ENCODE results near the gene SEC14L6.
"Not testable (repeated sequence)": the region's sequence is repeated elsewhere in the genome, so short reads cannot be mapped to it uniquely, and the experiment has no call there.

GRCh38 chr22:30567277-30567676 is 20.7 kb upstream of the SEC14L6 start:
- TF ChIP-seq, protein P1, sequence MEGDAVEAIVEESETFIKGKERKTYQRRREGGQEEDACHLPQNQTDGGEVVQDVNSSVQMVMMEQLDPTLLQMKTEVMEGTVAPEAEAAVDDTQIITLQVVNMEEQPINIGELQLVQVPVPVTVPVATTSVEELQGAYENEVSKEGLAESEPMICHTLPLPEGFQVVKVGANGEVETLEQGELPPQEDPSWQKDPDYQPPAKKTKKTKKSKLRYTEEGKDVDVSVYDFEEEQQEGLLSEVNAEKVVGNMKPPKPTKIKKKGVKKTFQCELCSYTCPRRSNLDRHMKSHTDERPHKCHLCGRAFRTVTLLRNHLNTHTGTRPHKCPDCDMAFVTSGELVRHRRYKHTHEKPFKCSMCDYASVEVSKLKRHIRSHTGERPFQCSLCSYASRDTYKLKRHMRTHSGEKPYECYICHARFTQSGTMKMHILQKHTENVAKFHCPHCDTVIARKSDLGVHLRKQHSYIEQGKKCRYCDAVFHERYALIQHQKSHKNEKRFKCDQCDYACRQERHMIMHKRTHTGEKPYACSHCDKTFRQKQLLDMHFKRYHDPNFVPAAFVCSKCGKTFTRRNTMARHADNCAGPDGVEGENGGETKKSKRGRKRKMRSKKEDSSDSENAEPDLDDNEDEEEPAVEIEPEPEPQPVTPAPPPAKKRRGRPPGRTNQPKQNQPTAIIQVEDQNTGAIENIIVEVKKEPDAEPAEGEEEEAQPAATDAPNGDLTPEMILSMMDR (conservative IDR thresholded peaks at IDR 0.05; ENCODE audit: low read length): not testable (repeated sequence)
- not testable (repeated sequence) for TF ChIP-seq EZH2phosphoT487 (IDR thresholded peaks at IDR 0.05; ENCODE audit: borderline replicate concordance)
